ENCODE data around the gene RPL19. TPM values are rescaled to one million over a fixed set of nuclear protein-coding genes. Genes with fewer than 3 reads are reported as not detected.
A peak's percentile ranks its signal among the peaks of the same experiment; 100 is the strongest.
"Not testable (repeated sequence)": the region's sequence is repeated elsewhere in the genome, so short reads cannot be mapped to it uniquely, and the experiment has no call there.

RPL19 gene
- total RNA-seq, 1 donor from 2014 or later: 1,889 TPM

- Histone ChIP-seq H3K9me3 (no peaks in the 10 kb centered on the region), H3K36me3 (no peaks in the 10 kb centered on the region), H3K27ac (no peak overlapping the region), H3K27me3 (no peaks in the 10 kb centered on the region), H3K4me1 (peaks cover 0 to 4% of the 10 kb centered on the region in 2 donors), H3K4me3 (no peak overlapping the region)
- peak in 1 of 2 donors; percentile 95 for DNase-seq (ENCODE audit: low spot score in 2 of 2)
- intact Hi-C loops (cut with DNase I): loop anchor here (1.0 to 2.0 kb wide), 2 partner anchors 38 to 50 kb away; no protein-coding TSS in a partner anchor
- TF ChIP-seq CTCF (IDR thresholded peaks at IDR 0.05): peak; percentile 81 to 94 (median 89)
Observed at GRCh38 chr17:39244600-39245570, 44.8 kb downstream of the RPL19 start.

DNA sequence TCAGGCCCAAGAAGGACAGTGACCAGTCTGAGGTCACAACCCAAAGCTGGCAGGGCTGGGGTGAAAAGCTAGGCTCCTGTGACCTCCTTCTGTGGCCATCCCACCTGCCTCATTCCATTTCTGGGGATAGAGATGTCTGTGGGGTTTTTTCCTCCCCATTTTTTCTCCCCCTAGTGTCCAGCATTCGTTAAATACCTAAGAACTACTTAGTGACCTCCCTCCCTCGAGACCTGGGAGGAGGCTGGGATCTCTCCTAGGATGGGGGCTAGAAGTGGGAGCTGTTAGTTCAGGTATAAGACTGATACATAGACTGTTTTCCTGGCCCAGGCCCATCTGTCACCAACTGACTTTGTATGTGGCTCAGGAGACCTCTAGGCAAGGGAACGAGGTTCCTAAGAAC lies 46.2 kb downstream of the RPL19 start:
- DNase-seq (ENCODE audit: low spot score in 2 of 2): no peak
- Histone ChIP-seq H3K27ac (no peak overlapping the region), H3K9me3 (no peaks in the 10 kb centered on the region), H3K4me1 (peaks cover 0 to 4% of the 10 kb centered on the region in 2 donors), H3K27me3 (no peaks in the 10 kb centered on the region), H3K36me3 (no peaks in the 10 kb centered on the region), H3K4me3 (no peak overlapping the region)
- TF ChIP-seq CTCF (IDR thresholded peaks at IDR 0.05): no peak
- intact Hi-C loops (cut with DNase I): no loop called here

DNA sequence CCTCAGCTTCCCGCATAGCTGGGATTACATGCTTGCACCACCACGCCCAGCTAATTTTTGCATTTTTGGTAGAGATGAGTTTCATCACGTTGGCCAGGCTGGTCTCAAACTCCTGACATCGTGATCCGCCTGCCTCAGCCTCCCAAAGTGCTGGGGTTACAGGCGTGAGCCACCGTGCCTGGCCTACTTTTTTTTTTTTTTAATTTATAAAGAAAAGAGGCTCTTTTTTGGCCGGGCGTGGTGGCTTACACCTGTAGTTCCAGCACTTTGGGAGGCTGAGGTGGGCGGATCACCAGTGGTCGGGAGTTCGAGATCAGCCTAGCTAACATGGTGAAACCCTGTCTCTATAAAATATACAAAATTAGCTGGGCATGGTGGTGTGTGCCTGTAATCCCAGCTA lies 50.0 kb downstream of the RPL19 start:
- peaks cover 7 to 24% of the 10 kb centered on the region in 2 donors for H3K36me3 ChIP-seq
- intact Hi-C loops (cut with DNase I); H3K4me3 ChIP-seq; H3K27ac ChIP-seq; DNase-seq (ENCODE audit: low spot score in 2 of 2); H3K9me3 ChIP-seq; H3K4me1 ChIP-seq; H3K27me3 ChIP-seq: not testable (repeated sequence)

DNA sequence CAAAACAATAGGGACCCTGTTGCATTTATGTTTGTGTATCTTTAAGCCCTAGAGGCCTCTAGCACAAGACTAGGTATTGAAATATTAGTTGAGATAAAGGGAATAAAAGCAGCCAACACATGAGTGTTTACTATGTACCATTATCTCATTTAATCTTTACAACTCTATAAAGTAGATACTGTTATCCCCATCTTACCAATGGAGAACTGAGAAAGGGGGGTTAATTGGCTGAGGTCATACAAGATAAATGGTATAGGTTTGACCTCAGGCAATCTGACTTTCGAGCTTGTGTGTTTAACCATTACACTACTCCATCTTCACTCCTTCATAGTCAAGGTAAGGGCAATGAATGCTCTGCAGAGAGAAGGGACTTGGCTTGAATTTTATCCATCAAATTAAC lies 51.9 kb downstream of the RPL19 start:
- Histone ChIP-seq H3K4me3 (no peak overlapping the region), H3K36me3 (peaks cover 7 to 31% of the 10 kb centered on the region in 2 donors), H3K4me1 (no peaks in the 10 kb centered on the region), H3K27ac (no peak overlapping the region), H3K9me3 (no peaks in the 10 kb centered on the region), H3K27me3 (no peaks in the 10 kb centered on the region)
- no peak for DNase-seq (ENCODE audit: low spot score in 2 of 2)
- TF ChIP-seq CTCF (IDR thresholded peaks at IDR 0.05): no peak
- intact Hi-C loops (cut with DNase I): no loop called here

DNA sequence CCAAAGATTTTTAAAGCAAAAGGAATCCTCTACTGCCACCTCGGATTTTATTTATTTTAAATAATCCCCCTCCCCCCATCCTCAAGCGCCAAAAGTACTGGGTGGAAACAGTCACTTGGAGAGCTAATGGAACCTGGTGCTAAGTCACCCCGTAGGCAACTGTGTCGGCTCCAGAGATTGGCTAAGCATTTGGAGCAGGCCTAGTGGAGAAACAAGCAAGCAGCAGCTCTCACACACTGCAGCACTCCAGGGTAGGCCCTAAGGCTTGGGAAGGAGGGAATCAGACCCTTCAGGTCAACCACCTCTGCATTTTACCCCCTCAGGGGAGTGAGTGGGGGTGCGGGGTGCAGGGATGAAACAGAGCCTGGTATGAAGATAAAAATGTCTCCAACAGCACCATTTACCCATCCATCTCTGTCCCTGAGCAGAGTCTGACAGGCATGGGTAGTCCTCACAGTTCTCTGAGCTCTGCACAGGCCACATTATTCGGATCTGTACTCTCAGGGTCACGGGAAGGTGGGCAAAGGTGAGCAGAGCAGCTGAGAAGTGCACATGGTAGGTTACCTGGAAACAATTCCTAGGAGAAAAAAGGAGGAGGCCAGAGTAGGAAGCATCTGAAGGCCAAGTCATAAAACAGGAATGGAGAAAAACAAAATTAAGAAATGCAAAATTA lies 52.8 kb downstream of the RPL19 start:
- no peak for TF ChIP-seq CTCF (IDR thresholded peaks at IDR 0.05)
- Histone ChIP-seq H3K27ac (no peak overlapping the region), H3K27me3 (no peaks in the 10 kb centered on the region), H3K36me3 (peaks cover 13 to 40% of the 10 kb centered on the region in 2 donors), H3K4me1 (no peaks in the 10 kb centered on the region), H3K4me3 (no peak overlapping the region), H3K9me3 (no peaks in the 10 kb centered on the region)
- no peak for DNase-seq (ENCODE audit: low spot score in 2 of 2)
- intact Hi-C loops (cut with DNase I): no loop called here

Other genes with a start within 250 kb of the RPL19 start
- gene FBXO47, start 232.9 kb upstream of the RPL19 start, total RNA-seq: not detected
- gene PLXDC1, start 48.6 kb upstream of the RPL19 start, total RNA-seq: 23.8 TPM
- not detected for gene ARL5C, start 34.1 kb upstream of the RPL19 start, total RNA-seq
- 9.6 TPM for gene CACNB1, start 2.6 kb upstream of the RPL19 start, total RNA-seq
- gene STAC2, start 25.7 kb downstream of the RPL19 start, total RNA-seq: 7.9 TPM
- 27.1 TPM for gene FBXL20, start 201.3 kb downstream of the RPL19 start, total RNA-seq

Measured in ascending aorta (tissue), 2 donors.